ENCODE results near the gene ZNF407. TPM values are rescaled to one million over a fixed set of nuclear protein-coding genes. Genes with fewer than 3 reads are reported as not detected.

Gene ZNF407
- total RNA-seq, 1 donor from 2014 or later, result 14.2 TPM

GRCh38 chr18:74699455-74699854, 101.8 kb downstream of the ZNF407 start:
- peaks cover 2% of the 10 kb centered on the region for H3K36me3 Mint-ChIP-seq (ENCODE audit: unreplicated experiment)
- TF ChIP-seq CTCF (IDR thresholded peaks at IDR 0.05), result no peak
- no peaks in the 10 kb centered on the region for H3K27me3 Mint-ChIP-seq (ENCODE audit: unreplicated experiment)
- H3K9me3 Mint-ChIP-seq (ENCODE audit: unreplicated experiment), result no peaks in the 10 kb centered on the region
- no peak for DNase-seq (ENCODE audit: extremely low spot score, unreplicated experiment)
- no peak overlapping the region for H3K27ac Mint-ChIP-seq (ENCODE audit: unreplicated experiment)
- H3K4me1 Mint-ChIP-seq (ENCODE audit: unreplicated experiment), result no peaks in the 10 kb centered on the region
- no peak overlapping the region for H3K4me3 Mint-ChIP-seq (ENCODE audit: unreplicated experiment)

GRCh38 chr18:74702950-74703349, 105.3 kb downstream of the ZNF407 start:
- TF ChIP-seq CTCF (IDR thresholded peaks at IDR 0.05), result no peak
- Mint-ChIP-seq H3K27me3 (ENCODE audit: unreplicated experiment) (no peaks in the 10 kb centered on the region), H3K27ac (ENCODE audit: unreplicated experiment) (no peak overlapping the region), H3K4me1 (ENCODE audit: unreplicated experiment) (no peaks in the 10 kb centered on the region), H3K36me3 (ENCODE audit: unreplicated experiment) (no peaks in the 10 kb centered on the region), H3K9me3 (ENCODE audit: unreplicated experiment) (no peaks in the 10 kb centered on the region), H3K4me3 (ENCODE audit: unreplicated experiment) (no peak overlapping the region)
- DNase-seq (ENCODE audit: extremely low spot score, unreplicated experiment), result no peak

GRCh38 chr18:74708169-74708568, 110.5 kb downstream of the ZNF407 start:
- DNase-seq (ENCODE audit: extremely low spot score, unreplicated experiment), result no peak
- Mint-ChIP-seq H3K4me1 (ENCODE audit: unreplicated experiment) (no peaks in the 10 kb centered on the region), H3K36me3 (ENCODE audit: unreplicated experiment) (no peaks in the 10 kb centered on the region), H3K4me3 (ENCODE audit: unreplicated experiment) (no peak overlapping the region), H3K27me3 (ENCODE audit: unreplicated experiment) (no peaks in the 10 kb centered on the region), H3K27ac (ENCODE audit: unreplicated experiment) (no peak overlapping the region), H3K9me3 (ENCODE audit: unreplicated experiment) (no peaks in the 10 kb centered on the region)
- no peak for TF ChIP-seq CTCF (IDR thresholded peaks at IDR 0.05)

DNA sequence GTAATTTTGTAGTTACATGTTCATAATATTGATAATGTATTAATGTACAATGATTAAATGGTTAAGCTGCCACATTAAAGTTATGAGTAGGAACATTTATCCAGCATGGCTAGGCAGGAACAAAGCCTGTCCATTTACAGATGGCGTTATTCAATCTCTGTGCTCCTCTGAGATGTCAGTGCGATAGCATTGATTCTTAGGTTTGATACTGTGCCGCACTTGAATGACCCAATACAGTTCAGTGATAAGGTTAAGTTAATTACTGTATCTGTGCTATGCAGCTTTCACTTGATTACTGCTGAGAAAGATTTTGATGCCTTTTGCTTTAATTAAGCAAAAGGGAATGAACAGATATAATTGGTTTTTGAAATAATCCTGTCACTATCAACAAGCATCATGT, 111.8 kb downstream of the ZNF407 start:
- Mint-ChIP-seq H3K27ac (ENCODE audit: unreplicated experiment) (no peak overlapping the region), H3K4me3 (ENCODE audit: unreplicated experiment) (no peak overlapping the region), H3K4me1 (ENCODE audit: unreplicated experiment) (no peaks in the 10 kb centered on the region), H3K36me3 (ENCODE audit: unreplicated experiment) (no peaks in the 10 kb centered on the region), H3K9me3 (ENCODE audit: unreplicated experiment) (no peaks in the 10 kb centered on the region), H3K27me3 (ENCODE audit: unreplicated experiment) (no peaks in the 10 kb centered on the region)
- TF ChIP-seq CTCF (IDR thresholded peaks at IDR 0.05), result no peak
- no peak for DNase-seq (ENCODE audit: extremely low spot score, unreplicated experiment)

- Mint-ChIP-seq H3K4me3 (ENCODE audit: unreplicated experiment) (no peak overlapping the region), H3K9me3 (ENCODE audit: unreplicated experiment) (no peaks in the 10 kb centered on the region), H3K4me1 (ENCODE audit: unreplicated experiment) (peaks cover 8% of the 10 kb centered on the region)
These were observed 116.5 kb downstream of the ZNF407 start for GRCh38 chr18:74714120-74714519.

More at GRCh38 chr18:74714120-74714519, 116.5 kb downstream of the ZNF407 start:
- no peak for DNase-seq (ENCODE audit: extremely low spot score, unreplicated experiment)
- no peaks in the 10 kb centered on the region for H3K27me3 Mint-ChIP-seq (ENCODE audit: unreplicated experiment)
- no peak overlapping the region for H3K27ac Mint-ChIP-seq (ENCODE audit: unreplicated experiment)
- no peaks in the 10 kb centered on the region for H3K36me3 Mint-ChIP-seq (ENCODE audit: unreplicated experiment)
- no peak for TF ChIP-seq CTCF (IDR thresholded peaks at IDR 0.05)
